NCI-H1092 (cell line): ENCODE results near the gene CHCHD6.

ENCODE experiments used
- DNase-seq: peaks from one replicate; lab custom pipeline; 2025; lab: John Stamatoyannopoulos, UW

The CHCHD6 gene

GRCh38 chr3:126704494-126705214, 614 bp downstream of the CHCHD6 start:
- DNase-seq = no peak

GRCh38 chr3:126706631-126707030, 2.6 kb downstream of the CHCHD6 start:
- DNase-seq = no peak

DNA sequence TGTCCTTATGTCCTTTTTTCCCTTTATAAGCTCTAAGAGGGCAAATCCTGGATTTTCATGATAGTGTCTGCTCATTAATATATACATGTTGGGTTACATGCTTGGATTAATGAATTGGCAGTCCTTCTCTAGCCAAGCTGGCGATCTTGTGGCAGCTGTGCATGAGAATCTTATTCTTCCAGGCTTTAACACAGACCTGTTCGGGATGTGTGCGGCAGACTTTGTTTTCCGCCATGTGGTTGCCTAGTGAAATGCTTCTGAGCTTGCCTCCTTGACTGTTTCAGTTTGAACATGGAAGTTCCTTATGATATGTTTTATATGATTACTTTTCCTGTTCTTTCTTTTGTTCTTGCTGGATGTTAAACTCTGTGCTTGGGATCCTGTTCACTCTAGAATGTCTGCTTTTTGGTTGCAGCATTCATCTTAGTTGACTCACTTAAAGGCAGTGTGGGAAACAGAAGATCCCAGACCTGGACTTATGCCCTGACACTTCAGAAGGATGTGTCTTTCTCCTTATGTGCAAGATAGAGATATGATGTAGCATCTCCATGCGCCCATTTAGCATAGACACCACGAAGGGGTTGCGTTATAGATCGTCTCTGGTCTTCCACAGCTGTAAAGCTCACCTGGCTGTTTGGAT, 7.2 kb downstream of the CHCHD6 start:
- no peak for DNase-seq

- DNase-seq = no peak
Measured at GRCh38 chr3:126713199-126713598, 9.2 kb downstream of the CHCHD6 start.

DNA sequence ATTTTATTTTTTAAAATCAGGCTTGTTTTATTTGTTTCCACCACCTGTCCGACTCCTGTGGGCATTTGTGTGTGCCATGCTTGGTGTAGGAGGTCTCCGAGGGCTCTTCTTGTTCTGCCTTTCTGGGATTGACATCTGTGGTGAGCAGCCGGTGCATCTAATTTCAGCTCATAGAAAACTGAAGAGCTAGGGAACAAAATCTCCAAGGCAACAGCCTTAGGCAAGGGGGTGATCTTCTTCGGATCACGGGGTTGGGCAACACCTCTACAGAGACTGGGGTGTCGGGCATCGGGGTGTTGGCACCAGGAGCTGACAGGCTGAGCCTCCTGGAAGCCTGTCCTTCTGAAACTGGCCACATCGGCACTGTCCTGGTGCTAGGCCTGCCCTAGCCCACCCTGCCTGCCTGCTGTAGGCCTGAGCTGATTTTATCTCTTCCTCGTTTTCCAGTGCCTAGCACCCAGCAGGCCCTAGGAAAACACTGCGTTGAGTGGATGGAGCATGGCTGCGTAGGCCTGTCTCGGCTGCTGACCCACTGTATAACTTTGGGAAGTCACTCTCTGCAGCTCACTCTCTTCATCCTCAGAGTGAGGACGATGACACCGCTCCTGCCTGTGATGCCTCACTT, 10.3 kb downstream of the CHCHD6 start:
- DNase-seq = no peak

DNA sequence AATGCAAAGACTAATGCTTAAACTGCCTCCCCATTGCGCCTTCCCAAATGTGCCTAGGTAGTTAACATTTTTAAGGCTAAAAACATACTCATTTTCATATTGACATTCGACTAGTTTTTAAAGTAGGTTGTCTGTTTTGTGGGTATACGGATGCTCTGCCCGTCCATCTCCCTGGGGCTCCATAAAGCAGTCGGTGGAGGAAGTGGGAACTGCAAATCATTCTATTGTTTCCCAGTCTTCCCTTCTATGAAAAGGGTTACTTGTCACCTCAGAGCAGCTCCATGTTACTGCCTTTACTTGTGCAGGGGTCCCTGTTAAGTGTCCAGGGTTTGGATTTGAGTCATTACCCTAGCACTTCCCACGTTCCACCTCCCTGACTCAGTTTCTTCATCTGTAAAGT, 10.9 kb downstream of the CHCHD6 start:
- no peak for DNase-seq

DNA sequence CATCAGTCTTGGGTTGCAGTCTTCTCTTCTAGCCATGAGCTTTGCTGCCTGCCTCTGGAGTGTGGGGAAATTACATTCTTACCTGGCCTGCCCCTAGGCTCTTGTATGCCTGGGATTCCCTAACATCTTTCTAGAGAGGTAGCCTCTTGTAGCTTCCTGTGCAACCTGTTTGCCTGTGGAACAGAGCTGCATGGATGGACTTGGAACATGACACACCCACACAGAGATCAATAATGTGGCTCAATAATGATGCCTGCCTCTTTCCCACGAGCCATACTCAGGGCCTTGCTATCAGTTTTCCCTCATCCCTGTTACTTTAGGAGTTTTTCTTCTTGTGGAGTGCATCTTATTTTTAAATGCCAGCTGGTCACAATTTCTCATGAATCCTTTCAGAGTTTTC, 11.4 kb downstream of the CHCHD6 start:
- no peak for DNase-seq

DNA sequence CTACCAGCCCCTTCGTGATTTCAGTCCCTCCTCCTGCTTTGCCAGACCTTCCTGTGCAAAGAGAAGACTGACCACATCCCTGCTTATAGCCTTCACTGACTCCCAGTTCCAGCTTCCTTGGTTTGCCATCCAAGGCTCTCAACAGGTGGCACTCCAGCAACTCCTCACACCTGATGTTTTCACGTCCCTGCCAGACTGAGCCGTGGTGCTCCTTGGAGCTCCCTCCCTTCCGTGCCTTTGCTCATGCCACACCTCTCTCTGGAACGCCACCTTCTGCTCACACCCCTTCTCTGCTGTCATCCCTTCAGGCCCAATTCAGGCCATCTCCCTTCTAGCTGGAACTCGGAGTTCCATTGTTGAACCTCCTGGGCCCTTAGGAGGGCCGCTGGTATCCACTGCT, 12.0 kb downstream of the CHCHD6 start:
- no peak for DNase-seq

- DNase-seq = no peak
Measured at GRCh38 chr3:126718561-126719445, 14.8 kb downstream of the CHCHD6 start.

- no peak for DNase-seq
Measured at GRCh38 chr3:126720596-126720995, 16.6 kb downstream of the CHCHD6 start.

DNA sequence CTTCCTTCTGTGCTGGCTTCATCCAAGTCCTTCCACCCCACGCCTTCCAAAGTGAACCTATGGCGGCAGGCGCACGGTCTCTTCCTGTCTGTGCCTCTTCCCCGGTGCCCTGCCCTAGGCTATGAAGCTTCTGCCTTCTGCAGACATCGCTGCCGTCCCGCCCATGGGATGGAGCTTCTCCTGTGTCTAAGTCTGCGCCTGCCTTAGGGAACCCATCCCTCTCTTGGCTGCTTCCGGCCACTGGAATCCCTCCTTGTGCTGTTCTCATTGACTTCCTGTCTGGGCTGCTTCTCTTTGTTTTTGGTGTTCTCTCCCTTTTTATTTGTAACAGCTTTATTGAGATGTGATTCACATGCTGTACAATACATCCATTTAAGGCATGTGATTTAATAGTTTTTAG, 17.2 kb downstream of the CHCHD6 start:
- DNase-seq = no peak

DNA sequence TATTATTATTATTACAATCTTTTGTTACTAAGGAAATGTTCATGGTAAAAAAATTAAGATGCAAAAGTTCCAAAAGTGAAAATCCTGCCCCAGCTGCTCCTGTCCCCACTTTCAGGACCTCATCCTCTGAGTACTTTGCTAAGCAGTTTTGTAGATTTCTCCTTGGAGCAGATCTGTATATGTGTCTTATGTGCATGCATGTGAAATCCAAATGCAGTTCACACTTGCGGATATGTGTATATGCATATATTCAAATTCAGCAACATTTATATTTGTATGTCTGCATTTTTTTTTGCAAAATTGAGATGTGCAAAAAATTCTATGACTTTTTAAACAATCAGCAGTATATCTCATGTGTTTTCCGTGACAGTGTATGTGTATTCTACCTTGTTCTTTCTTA, 19.2 kb downstream of the CHCHD6 start:
- DNase-seq = no peak

DNA sequence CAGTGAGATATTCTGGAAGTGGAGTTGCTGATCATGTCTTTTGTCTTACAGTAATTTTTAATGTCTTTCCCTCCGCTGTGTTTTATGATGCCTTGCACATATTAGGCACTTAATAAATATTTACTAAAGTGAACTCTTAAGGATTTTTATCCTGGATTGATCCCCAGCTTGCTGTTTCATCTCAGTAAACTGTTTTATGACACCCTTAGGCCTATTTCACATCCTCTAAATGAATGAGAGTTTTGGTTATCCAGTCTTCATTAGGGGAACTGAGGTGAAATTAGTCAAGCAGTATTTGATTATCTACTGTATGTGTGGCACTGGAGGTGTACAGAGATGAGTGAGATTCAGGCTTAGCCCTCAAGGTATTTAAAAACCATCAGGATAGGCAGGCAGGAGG, 19.8 kb downstream of the CHCHD6 start:
- DNase-seq = no peak

DNA sequence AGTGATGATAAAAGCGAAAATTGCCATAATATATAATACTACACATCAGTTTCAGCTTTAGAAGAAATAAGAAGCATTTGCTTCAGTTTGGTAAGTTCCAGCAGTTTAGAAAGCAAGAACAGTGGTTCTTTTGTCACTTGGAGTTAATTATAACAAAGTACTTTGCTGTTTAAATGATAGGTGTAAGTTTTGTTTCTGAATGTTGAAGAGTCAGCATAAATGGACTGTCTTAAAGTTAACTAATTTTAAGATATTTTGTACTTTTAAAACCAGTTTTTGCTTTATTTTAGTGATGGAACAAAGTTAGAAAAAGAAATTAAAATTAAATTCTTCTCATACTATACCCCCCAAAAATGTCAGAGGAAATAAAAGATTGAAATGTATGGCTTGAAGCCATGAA, 24.6 kb downstream of the CHCHD6 start:
- no peak for DNase-seq

GRCh38 chr3:126730376-126730775, 26.3 kb downstream of the CHCHD6 start:
- DNase-seq = no peak

GRCh38 chr3:126731044-126731443, 27.0 kb downstream of the CHCHD6 start:
- DNase-seq = no peak

GRCh38 chr3:126732281-126733060, 28.4 kb downstream of the CHCHD6 start:
- no peak for DNase-seq

- no peak for DNase-seq
Measured at GRCh38 chr3:126733061-126733430, 29.0 kb downstream of the CHCHD6 start.

DNA sequence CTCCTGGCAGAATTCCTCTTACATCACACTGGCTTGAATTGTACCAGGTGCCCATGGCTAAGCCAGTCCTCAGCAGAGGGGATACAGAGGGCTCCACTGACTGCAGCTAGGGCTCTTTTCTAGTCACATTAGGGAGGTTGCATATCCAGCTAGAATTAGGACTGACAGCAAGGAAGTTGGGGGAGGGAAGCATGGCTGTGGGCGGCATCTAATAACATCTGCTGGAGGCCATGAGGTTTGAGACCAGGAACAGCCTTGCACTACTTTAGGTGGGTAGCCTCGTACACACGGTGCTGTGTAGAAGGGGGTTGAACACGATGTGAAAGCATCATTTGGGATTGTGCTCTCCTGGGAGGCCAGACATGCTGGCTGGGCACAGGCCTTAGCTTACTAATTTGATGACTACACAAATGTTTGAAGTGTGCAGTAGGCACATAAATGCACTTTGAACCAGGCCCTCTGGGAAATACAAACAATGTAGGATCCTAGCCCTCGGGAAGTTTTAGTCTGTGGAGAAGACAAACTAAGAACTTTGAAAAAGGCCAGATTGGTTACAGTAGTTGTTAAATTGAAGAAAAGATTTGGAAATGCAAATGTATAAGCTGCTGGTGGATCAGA, 30.2 kb downstream of the CHCHD6 start:
- no peak for DNase-seq

DNA sequence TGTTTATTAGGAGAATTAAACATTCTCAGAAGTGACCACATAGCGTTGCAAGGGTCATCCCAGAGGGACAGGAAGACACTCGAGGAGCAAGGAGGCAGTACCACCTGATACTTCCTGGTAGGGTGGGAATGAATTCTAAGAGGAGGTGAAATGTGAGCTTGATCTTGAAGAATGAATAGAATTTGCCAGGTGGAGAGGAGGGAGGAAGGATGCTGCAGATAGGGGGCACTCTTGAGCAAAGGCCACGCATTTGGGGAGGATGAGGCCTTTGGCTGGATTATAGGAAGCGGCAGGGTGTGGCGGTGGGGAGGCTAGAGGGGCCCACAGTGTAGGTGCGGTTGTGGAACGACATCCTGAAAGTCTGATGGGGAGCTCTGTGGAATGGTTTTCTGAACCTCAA, 33.5 kb downstream of the CHCHD6 start:
- no peak for DNase-seq

DNA sequence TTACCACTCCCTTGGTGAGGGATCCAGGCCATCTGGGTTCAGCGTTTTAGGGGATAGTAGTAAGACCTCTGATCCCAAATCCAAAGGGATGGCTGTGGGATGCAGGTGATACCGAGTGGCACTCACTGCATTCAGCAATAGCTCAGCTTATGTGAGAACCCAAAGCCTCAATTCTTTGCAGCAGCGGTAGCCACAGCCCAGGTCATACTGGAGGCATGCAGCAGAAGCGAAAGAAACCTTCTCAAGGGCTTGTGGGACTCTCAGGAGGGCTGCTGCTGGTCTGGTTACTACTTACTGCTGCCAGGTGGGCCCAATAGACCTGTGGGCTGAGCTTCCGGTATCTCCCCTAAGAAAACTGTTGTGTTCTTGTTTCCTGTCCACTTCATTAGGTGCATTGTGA, 38.0 kb downstream of the CHCHD6 start:
- no peak for DNase-seq
